GM12878 (cell line): Measurements from ENCODE around the gene WNT3A.

Experiments used
- ATF3 ChIP-seq: IDR thresholded peaks from 2 replicates; pipeline ENCODE4 v1.6.1; 2011; ENCODE audit warnings: low read depth, mild to moderate bottlenecking, low read length, moderate library complexity, borderline replicate concordance; ENCODE audit errors: extremely low read depth
- BHLHE40 ChIP-seq, 2 experiments: fragments of 450-650 bp in 1 of 2; IDR thresholded peaks; 2 replicates each; pipeline ENCODE4 v1.6.1; 2011 to 2017; ENCODE audit warnings: low read depth in 2 of 2, borderline replicate concordance in 1 of 2, improper control_type of control experiment in 1 of 2, low read length in 1 of 2, mild to moderate bottlenecking in 1 of 2
- CEBPB ChIP-seq, 2 experiments: fragments of 150-350 bp in 1 of 2; IDR thresholded peaks; 2 replicates each; pipeline ENCODE4 v1.6.1; 2012 to 2014; ENCODE audit warnings: low read depth in 2 of 2, low read length in 2 of 2, borderline replicate concordance in 1 of 2, inconsistent platforms in 1 of 2
- CTCF ChIP-seq, 3 experiments: IDR thresholded peaks in 2 of 3; conservative IDR thresholded peaks in 1 of 3; 2 replicates each; pipeline ENCODE4 v1.5.1; 2011; ENCODE audit warnings: low read depth in 3 of 3, low read length in 3 of 3, mild to moderate bottlenecking in 3 of 3, control low read depth in 2 of 3, moderate library complexity in 2 of 3, inconsistent platforms in 1 of 3, mixed read lengths in 1 of 3; ENCODE audit not compliant: control insufficient read depth in 2 of 3, insufficient read depth in 1 of 3; ENCODE audit errors: extremely low read depth in 1 of 3
- EP300 ChIP-seq, 2 experiments: fragments of 150-350 bp in 1 of 2; IDR thresholded peaks; 2 replicates each; pipeline ENCODE4 v1.6.1; 2011 to 2012; ENCODE audit warnings: low read depth in 2 of 2, low read length in 2 of 2, borderline replicate concordance in 1 of 2, improper control_type of control experiment in 1 of 2, inconsistent platforms in 1 of 2; ENCODE audit not compliant: control insufficient read depth in 1 of 2
- HDAC2 ChIP-seq: fragments of 200-600 bp; sonication (generic); IDR thresholded peaks from 2 replicates; pipeline ENCODE4 v1.6.1; 2017
- JUND ChIP-seq: IDR thresholded peaks from 2 replicates; pipeline ENCODE4 v1.6.1; 2012; ENCODE audit warnings: low read depth, mild to moderate bottlenecking, low read length, improper control_type of control experiment, moderate library complexity
- NFYA ChIP-seq: IDR thresholded peaks from 2 replicates; pipeline ENCODE4 v1.6.1; 2011; ENCODE audit warnings: low read depth, mild to moderate bottlenecking, low read length, improper control_type of control experiment, borderline replicate concordance
- PAX8 ChIP-seq: fragments of 450-650 bp; IDR thresholded peaks from 2 replicates; pipeline ENCODE4 v1.6.1; 2017; ENCODE audit warnings: mild to moderate bottlenecking, moderate library complexity
- SIX5 ChIP-seq: IDR thresholded peaks from 2 replicates; pipeline ENCODE4 v1.6.1; 2011; ENCODE audit warnings: mild to moderate bottlenecking, low read depth, low read length, moderate library complexity; ENCODE audit not compliant: severe bottlenecking
- ZNF24 ChIP-seq: fragments of 450-650 bp; IDR thresholded peaks from 2 replicates; pipeline ENCODE4 v1.6.1; 2017; ENCODE audit warnings: antibody characterized with exemption, mild to moderate bottlenecking
- ZNF274 ChIP-seq: IDR thresholded peaks from one replicate; pipeline ENCODE4 v1.8.0; 2011; ENCODE audit not compliant: insufficient read length, insufficient read depth
- ZNF384 ChIP-seq: IDR thresholded peaks from 2 replicates; pipeline ENCODE4 v1.6.1; 2012; ENCODE audit warnings: low read depth, mild to moderate bottlenecking, low read length, improper control_type of control experiment, borderline replicate concordance

GRCh38 chr1:228073857-228074545 is 67.2 kb downstream of the WNT3A start:
- TF ChIP-seq ZNF24 = no peak
- no peak for TF ChIP-seq SIX5
- no peak for TF ChIP-seq ZNF274
- peak in 2 of 3 experiments; percentile 32 to 48; a peak in 3 of 6 replicates for TF ChIP-seq CTCF (IDR thresholded peaks at IDR 0.05 in 2 of 3, conservative IDR thresholded peaks at IDR 0.05 in 1 of 3; ENCODE audit: control insufficient read depth in 2 of 3, extremely low read depth in 1 of 3, insufficient read depth in 1 of 3, low read depth in 3 of 3, low read length in 3 of 3)
- no peak for TF ChIP-seq EP300 (IDR thresholded peaks at IDR 0.05; ENCODE audit: borderline replicate concordance in 1 of 2, control insufficient read depth in 1 of 2, low read depth in 2 of 2, low read length in 2 of 2)
- TF ChIP-seq PAX8 = no peak
- no peak for TF ChIP-seq ZNF384
- no peak for TF ChIP-seq BHLHE40 (IDR thresholded peaks at IDR 0.05; ENCODE audit: borderline replicate concordance in 1 of 2, low read depth in 2 of 2, low read length in 1 of 2)
- TF ChIP-seq CEBPB (IDR thresholded peaks at IDR 0.05; ENCODE audit: borderline replicate concordance in 1 of 2, low read depth in 2 of 2, low read length in 2 of 2) = no peak
- no peak for TF ChIP-seq HDAC2
- no peak for TF ChIP-seq ATF3
- no peak for TF ChIP-seq JUND
- no peak for TF ChIP-seq NFYA
